ENCODE measurements around the gene RAMP2.
"Not testable (repeated sequence)": the region's sequence is repeated elsewhere in the genome, so short reads cannot be mapped to it uniquely, and the experiment has no call there.

Gene RAMP2

DNA sequence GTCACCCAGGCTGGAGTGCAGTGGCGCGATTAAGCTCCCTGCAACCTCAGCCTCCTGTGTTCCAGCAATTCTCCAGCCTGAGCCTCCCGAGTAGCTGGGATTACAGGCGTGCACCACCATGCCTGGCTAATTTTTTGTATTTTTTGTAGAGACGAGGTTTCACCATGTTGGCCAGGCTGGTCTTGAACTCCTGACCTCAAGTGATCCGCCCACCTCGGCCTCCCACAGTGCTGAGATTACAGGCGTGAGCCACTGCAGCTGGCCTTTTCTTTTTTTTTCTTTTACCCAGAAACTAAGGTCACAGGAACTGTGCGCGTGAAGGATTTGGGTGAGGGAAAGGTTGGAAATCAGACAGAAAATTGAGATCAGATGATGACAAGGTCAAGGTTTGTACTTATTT is 8.9 kb downstream of the RAMP2 start:
- DNase-seq = not testable (repeated sequence)

DNA sequence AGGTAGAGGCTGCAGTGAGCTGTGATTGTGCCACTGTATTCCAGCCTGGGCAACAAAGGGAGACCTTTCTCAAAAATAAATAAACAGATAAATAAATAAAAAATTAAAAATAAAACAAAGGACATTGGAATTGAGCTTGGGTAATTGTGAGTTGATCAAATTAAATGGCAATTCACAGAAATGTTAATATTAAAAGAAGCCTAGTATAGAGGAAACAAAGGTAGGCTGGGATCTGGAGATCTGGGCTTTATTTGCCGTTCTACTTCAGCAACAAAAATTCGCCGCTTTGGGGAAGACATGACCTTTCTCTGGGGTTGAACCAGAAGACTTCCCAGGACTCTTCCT is 11.9 kb downstream of the RAMP2 start:
- no peak for DNase-seq

DNA sequence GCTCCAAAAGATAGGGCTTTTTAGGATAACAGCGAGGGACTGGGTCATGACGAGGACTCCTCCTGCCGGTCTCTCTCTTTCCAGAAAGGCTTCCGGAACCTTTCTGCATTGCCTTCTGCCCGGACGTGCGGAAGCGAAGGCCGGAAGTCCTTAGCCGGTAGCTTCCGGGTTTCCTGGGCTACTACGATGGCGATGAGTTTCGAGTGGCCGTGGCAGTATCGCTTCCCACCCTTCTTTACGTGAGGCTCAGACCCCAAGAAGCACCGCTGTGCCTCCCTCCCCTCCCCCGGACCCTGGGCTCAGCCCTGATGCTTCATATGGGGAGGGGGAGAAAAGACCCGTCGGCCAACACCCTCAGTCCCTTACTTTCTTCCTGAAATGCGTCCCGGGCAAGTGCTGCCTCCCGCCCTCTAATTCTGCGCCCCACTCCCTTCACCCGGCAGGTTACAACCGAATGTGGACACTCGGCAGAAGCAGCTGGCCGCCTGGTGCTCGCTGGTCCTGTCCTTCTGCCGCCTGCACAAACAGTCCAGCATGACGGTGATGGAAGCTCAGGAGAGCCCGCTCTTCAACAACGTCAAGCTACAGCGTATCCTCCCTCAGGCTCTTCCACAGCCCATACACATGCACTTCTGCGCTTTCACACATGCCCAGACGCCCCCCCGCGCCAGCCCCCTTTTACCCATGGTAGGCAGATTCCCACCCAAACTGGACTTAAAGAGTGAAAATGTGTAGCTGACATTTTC is 12.4 kb downstream of the RAMP2 start, which contains the start of gene VPS25:
VPS25 (plus strand) TSS at position 160 of the 746 bp plus-strand sequence; CDS start at position 187, 27 bp downstream.
- DNase-seq = peak; percentile 69

DNA sequence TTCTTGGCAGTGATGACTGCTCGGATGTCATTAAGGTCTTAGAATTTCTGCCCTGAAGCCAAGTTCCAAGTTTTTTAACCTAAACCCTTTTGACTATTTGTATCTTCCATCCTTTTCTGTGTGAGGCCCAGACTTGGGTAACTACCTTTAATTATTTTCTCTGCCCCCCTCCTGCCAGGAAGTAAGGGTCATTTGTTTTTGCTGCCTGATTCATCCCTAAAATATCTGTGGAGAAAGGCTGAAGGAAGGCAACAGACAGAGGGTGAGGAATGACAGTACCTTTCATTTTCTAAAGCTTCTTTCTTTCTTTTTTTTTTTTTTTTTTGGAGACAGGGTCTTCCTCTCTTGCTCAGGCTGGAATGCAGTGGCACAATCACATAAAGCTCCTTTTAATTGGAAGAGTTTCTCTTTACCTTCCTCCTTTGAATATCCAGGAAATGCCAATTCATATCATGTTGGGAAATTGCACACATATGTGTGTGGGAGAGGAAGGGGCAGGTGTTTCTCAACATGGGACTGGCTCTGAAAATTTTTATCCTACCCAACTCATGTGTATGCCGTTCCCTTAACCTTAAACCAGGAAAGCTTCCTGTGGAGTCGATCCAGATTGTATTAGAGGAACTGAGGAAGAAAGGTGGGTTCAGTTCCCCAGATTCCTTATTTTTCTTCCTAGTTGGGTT is 13.2 kb downstream of the RAMP2 start:
- no peak for DNase-seq

DNA sequence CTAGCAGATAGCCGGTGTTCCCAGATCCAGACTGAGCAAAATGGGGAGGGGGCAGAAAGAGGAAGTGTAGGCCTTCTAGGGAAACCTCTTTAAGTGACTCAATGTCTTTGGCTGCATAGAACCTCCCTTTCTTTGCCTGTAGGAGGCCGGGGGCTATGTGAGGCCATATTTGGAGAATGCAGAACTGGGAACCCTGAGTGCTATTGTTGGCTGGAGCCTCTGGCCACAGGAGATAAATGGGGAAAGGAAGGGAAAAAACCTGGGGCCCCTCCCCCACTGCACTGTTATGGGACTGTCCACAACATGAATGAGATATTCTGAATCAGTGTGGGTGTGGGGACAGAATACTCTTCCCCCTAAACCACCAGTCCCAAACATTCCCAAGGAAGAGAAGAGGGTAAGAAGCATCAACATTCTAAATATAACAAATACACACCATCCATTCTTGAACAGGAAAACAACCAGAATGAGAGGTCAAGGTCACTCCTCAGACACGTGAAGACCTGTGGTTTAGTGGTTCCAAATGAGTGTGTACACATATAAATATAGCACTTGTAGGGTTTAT is 14.6 kb downstream of the RAMP2 start:
- DNase-seq = no peak

DNA sequence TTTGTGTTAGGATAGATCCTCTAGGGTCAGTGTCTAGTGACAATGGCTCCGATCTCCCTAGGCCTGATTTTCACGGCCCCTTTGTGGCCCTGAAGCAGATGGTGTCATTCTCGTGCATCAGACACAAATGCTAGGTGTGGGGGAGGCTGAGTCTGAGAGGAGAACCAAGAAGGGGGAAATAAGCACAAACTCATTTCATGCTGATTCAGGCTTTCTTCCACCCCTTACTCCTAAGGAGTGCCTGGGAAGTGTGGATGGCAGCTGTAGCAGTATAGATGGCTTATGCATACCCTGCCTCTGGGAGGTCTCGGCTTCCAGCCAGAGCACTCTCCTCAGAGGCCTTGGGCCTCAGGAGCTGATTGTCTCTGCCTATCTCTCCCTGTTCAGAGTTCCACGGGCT is 17.5 kb downstream of the RAMP2 start:
- no peak for DNase-seq

DNA sequence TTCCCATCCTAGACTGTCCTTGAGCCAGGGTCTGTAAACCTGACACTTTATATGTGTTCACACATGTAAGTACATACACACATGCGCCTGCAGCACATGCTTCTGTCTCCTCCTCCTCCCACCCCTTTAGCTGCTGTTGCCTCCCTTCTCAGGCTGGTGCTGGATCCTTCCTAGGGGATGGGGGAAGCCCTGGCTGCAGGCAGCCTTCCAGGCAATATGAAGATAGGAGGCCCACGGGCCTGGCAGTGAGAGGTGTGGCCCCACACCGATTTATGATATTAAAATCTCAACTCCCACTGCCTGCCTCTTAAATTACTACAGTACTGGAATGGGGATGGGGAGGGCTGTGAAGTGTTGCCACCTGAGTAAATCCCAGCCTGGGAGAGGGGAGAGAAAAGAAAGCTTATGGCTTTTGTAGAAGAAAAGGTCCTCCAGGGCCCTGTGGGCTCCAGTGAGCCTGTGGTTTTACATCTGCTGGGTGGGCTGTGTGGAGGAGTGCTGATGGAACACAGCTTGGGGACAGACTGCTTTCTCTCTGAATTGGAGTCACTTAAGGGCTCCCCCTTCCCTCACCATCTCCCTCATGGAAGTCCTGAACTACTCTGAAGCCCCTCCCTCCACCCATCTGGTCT is 18.4 kb downstream of the RAMP2 start:
- DNase-seq = no peak

DNA sequence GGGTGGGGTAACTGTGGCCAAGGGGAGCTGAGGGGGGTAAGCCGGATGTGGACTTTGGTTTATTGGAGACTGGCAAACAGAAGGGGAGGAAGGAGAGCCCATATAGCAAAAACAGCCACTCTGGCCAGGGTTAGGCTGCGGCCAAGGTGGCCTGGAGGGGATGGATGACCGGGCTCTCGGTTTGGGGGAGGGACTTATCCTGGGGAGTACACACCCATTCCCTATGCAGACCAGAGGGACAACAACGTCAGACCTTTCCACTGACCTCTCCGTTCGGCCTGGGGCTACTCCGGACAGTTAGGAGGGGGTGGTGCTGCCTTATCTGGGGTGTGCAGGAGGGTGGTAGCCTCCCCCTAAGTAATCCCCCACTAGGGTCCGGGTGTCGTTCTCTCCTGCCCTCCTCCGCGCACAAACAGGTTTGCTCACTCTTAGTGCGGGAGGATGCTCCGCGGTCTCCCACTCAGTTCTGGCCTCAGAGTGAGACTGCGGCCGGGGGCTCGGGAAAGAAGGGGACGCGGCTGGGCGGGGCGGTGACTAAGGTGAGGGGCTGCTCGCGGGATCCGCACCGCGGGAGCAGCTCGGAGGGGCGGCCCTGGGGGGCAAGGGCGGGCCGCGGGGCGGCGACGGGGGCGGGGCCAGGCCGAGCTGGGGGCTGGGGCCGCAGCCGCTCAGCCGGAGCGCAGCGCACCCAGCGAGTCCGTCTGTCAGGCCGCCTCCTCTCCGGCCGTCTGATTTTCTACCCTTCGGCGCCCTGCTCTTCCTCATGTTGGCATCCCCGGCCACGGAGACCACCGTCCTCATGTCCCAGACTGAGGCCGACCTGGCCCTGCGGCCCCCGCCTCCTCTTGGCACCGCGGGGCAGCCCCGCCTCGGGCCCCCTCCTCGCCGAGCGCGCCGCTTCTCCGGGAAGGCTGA is 19.2 kb downstream of the RAMP2 start, which contains the start of gene WNK4:
WNK4 (plus strand) TSS at position 675 of the 915 bp plus-strand sequence; CDS start at position 764, 89 bp downstream.
- no peak for DNase-seq

DNA sequence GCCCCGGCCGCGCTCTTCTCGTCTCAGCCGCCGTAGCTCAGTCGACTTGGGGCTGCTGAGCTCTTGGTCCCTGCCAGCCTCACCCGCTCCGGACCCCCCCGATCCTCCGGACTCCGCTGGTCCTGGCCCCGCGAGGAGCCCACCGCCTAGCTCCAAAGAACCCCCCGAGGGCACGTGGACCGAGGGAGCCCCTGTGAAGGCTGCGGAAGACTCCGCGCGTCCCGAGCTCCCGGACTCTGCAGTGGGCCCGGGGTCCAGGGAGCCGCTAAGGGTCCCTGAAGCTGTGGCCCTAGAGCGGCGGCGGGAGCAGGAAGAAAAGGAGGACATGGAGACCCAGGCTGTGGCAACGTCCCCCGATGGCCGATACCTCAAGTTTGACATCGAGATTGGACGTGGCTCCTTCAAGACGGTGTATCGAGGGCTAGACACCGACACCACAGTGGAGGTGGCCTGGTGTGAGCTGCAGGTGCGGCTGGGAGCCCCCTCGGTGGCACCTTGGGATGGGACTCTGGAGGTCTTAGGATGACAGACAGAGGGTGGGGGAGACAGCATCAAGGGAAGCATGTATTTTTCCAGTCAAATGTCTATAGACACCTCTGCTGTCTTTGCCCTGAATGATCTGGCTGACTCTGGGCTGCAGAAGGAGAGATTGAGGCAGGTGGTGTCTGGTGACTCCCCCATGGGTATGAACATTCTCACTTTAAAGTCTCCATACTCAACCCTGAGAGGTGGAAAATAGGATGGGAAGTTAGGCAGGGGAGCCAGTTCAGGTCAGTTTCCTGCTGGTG is 20.0 kb downstream of the RAMP2 start:
- no peak for DNase-seq

DNA sequence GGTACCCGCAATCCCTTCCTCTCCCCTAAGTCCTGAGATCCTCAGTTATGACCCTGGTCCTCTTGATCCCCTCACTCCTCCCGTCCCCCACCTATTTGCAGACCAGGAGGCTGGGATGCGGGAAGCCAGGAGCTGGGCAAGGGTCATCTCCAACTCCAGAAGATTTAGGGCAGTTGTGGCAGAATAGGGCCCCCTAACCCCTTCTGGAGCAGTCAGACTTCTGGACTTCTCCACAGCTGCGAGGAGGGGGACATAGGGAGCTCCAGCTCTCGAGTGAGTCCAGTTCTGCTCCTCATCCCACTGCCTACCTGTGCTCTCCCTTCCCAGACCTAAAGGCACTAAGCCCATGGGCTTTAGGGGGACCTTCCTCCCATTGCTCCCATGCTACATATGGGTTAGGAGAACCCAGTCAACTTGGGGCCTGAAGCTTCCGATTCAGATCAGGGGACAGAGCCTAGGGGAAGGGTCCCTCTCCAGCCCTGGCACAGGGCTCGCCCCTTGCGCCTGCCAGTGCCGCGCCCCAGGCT is 20.7 kb downstream of the RAMP2 start:
- no peak for DNase-seq

DNA sequence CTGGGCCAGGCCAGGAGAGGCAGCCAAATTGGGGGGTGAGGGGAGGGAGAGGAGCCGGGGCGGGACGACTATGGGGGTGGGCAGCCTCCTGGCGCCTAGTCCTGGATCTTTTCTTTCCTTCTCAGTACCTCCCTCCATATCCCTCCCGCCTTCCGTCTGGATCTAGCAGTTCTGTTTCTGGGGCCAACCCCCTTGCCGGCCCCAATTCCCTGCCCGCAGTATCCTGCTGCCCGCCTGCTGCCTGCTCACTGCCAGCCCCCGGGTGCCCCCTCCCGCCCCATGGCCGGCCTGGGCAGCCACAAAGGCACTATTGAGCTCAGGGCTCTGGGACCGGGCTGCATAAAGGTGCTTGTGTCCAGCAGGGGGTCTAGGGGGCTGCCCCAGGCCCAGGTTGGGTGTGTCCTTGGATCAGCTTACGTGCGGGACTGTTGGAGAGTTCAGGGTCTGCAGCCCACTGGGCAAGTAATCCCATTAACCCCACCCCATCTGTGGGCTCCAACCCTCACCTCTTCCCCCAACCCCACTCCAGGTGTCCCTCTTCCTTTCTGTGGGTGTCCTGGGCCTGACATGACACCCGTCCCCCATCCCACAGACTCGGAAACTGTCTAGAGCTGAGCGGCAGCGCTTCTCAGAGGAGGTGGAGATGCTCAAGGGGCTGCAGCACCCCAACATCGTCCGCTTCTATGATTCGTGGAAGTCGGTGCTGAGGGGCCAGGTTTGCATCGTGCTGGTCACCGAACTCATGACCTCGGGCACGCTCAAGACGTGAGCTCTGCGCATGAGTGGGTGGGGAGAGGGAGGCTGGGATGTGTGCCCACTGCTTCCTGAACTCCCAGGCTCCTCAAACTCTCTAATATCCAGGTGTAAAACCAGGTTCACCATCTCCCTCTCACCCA is 21.4 kb downstream of the RAMP2 start:
- DNase-seq = no peak

DNA sequence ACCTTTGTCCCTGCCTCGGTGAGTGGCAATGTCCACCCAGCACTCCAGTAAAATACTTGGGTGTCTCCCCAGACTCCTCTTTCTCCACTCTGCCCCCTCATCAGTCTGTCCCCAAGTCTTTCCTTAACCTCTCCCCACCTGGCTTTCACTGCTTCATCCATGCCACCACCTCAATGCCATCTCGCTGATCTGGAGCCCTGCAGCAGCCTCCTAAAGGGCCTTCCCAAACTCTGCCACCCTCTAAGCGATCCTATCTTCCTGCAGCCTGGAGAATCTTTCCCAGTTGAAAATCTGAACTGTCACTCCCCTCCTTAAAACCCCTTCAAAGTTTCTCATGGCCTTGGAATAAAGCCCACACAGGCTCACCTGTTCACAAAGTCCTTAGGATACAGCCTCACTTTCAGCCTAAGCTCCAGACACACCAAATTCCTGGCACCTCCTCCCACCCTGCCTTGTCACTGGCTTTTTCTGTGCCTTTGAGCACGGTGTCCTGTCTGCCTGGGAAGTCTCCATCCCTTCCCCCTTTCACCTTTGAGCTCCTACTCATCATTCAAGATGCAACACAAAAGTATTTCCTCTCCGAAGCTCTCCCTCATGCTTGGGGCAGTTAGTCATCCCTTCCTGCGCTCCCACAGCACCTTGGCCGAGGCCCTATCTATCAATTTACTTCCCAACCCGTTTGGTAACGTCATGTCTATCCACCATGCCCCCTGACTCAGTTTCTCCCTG is 22.2 kb downstream of the RAMP2 start:
- no peak for DNase-seq

DNA sequence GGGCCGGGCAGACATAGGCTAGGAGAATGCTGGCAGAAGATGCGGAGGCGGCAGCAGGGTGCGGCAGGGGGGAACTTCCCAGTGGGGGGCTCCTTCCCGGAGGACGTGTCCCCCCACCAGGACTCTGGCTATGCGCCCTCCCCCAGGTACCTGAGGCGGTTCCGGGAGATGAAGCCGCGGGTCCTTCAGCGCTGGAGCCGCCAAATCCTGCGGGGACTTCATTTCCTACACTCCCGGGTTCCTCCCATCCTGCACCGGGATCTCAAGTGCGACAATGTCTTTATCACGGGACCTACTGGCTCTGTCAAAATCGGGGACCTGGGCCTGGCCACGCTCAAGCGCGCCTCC is 22.7 kb downstream of the RAMP2 start:
- no peak for DNase-seq

DNA sequence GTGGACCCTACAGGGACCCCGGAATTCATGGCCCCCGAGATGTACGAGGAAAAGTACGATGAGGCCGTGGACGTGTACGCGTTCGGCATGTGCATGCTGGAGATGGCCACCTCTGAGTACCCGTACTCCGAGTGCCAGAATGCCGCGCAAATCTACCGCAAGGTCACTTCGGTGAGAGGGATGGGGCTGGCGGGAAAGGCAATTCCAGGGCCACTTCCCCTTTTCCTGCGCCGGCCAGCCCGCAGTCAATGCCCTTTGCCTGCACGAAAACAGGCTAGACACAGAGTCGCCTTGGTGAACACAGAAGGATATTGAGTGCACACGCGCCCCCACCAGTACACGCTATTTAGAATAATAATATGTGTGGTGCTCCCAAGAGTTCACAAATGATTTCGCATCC is 23.4 kb downstream of the RAMP2 start:
- no peak for DNase-seq

DNA sequence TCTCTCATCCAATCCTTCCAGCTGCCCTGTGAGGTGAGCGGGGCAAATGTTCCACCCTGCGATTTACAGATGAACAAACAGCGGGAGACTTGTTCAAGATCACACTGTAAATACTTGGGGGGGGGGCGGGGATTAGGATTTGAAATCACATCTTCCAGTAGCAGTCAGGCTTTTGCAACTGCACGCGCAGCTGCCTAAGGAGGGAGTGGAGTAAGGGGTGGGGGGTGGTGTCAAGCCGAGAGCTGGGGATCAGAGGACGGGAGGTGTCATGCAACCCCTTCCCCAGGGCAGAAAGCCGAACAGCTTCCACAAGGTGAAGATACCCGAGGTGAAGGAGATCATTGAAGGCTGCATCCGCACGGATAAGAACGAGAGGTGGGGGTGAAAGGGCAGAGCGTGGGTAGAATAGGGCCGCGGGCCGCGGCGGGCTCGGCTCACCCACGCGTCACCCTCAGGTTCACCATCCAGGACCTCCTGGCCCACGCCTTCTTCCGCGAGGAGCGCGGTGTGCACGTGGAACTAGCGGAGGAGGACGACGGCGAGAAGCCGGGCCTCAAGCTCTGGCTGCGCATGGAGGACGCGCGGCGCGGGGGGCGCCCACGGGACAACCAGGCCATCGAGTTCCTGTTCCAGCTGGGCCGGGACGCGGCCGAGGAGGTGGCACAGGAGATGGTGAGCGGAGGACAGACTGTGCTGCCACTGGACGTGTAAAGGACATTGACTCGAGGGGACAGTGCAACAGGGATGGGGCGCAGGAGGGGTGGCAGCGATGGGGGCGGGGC is 24.0 kb downstream of the RAMP2 start:
- DNase-seq = no peak

DNA sequence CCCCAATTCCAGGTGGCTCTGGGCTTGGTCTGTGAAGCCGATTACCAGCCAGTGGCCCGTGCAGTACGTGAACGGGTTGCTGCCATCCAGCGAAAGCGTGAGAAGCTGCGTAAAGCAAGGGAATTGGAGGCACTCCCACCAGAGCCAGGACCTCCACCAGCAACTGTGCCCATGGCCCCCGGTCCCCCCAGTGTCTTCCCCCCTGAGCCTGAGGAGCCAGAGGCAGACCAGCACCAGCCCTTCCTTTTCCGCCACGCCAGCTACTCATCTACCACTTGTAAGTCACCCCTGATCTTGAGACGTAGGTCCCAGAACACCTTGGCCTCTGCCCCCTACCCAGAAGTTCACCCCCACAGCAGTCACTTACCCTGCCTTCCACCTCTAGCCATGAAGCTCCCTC is 26.2 kb downstream of the RAMP2 start:
- no peak for DNase-seq

DNA sequence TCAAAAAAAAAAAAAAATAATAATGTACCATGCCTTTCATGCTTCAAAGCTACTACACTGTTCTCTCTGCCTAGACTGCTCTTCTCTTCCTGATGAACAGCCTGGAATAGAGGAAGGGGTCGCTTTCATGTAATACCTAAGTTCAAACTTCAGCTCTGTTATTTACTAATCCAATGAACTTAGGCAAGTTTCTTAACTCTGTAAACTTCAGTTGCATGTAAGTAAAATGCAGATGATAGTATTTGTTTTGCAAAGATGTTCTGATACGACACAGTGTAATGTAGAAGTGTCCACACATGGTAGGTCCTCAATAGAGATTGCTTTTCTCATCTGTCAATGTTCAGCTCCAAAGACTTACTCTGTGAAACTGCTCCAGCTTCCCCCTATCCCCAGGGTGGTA is 30.9 kb downstream of the RAMP2 start:
- no peak for DNase-seq

DNA sequence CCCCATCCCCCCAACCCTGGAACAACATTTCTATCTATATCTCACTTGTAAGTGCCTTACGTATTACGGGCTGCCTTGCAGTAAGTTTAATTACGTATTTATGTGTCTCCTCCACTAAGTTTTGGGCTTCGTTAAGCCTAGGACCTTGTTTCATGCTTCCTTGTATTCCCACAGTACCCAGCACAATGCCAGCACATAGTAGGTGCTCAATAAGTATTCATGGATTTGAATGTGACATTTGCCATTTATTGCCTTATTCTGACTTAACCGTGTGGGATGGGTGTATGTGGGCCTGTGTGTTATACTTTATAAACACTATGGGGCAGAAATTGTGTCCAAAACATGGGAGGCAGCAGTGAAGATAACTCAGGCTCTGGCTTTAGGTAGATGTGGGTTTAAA is 31.5 kb downstream of the RAMP2 start:
- no peak for DNase-seq

DNA sequence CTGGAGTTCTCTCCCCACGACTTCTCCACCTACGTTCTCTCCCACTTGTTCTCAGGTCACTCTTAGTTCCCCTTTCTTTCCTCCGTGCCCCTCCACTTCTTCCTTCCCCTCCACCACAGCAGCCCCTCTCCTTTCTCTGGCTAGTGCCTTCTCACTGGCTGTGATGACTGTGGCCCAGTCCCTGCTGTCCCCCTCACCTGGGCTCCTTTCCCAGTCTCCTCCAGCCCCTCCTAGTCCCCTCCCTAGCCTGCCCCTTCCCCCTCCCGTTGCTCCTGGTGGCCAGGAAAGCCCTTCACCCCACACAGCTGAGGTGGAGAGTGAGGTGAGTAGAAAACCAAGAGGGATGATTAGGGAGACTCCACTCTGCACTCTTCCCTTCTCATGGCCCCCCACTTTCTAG is 34.0 kb downstream of the RAMP2 start:
- no peak for DNase-seq

All from activated CD4-positive, alpha-beta T cell treated with anti-CD3 and anti-CD28 coated beads, Interleukin-2, amount 50 U/mL, for 1 hour (primary cell).